Body of pancreas (tissue), 4 donors: ENCODE measurements around the gene PAX8. TPM values are rescaled to one million over a fixed set of nuclear protein-coding genes. Genes with fewer than 3 reads are reported as not detected.
A peak's percentile ranks its signal among the peaks of the same experiment; 100 is the strongest.

Experiments used
- ATAC-seq: fragments of 150-250 bp; one replicate; pipeline ENCODE4 v1.9.1; 2016
- DNase-seq, 4 donors: peaks; one replicate each; pipeline ENCODE4 v3.0.0-alpha.2; 2019
- H3K27ac ChIP-seq, 4 donors: fragments of 200-600 bp; sonication (generic); 1 replicate in 3 of 4; 2 replicates in 1 of 4; pipeline versions ENCODE4 v1.5.1 to v1.6.1; 2016 to 2019; ENCODE audit warnings: mild to moderate bottlenecking in 1 of 4, mixed read lengths in 1 of 4, moderate library complexity in 1 of 4
- H3K27me3 ChIP-seq, 2 donors: fragments of 200-600 bp; sonication (generic); one replicate each; pipeline ENCODE4 v1.6.0; 2016; ENCODE audit warnings: mild to moderate bottlenecking in 1 of 2
- H3K36me3 ChIP-seq, 2 donors: fragments of 200-600 bp; sonication (generic); replicated peaks in 1 of 2; 2 replicates each; pipeline ENCODE4 v1.5.1; 2016; ENCODE audit warnings: low read depth in 2 of 2; ENCODE audit not compliant: insufficient read depth in 1 of 2
- H3K4me1 ChIP-seq: fragments of 200-600 bp; sonication (generic); one replicate; pipeline ENCODE4 v1.6.0; 2016
- H3K4me3 ChIP-seq, 2 donors: fragments of 200-600 bp; sonication (generic); 1 replicate in 1 of 2; 2 replicates in 1 of 2; pipeline ENCODE4 v1.5.1; 2016 to 2019
- H3K9me3 ChIP-seq, 3 donors: fragments of 200-600 bp; sonication (generic); 1 replicate in 2 of 3; 2 replicates in 1 of 3; pipeline ENCODE4 v1.5.1; 2016
- CTCF ChIP-seq, 7 experiments: fragments of 450-650 bp in 4 of 7; fragments of 200-600 bp in 3 of 7; sonication (generic) in 3 of 7; IDR thresholded peaks; one replicate each; pipeline ENCODE4 v1.5.1; 2016 to 2019; ENCODE audit warnings: antibody characterized with exemption in 7 of 7
- POLR2A ChIP-seq, 3 donors: fragments of 450-650 bp; IDR thresholded peaks; one replicate each; pipeline ENCODE4 v1.6.1; 2016; ENCODE audit warnings: antibody characterized with exemption in 3 of 3, mild to moderate bottlenecking in 2 of 3
- WGBS, 2 donors: methylation state at CpG; one replicate each; pipeline ENCODE4 v1.1.5; 2017; 5-methylcytosine and 5-hydroxymethylcytosine counted together
- intact Hi-C: fragments of 100-400 bp; cut with DNase I; formaldehyde crosslinking; loops from one replicate; pipeline ENCODE4 v1.15.1; 2023
- total RNA-seq, 2 donors: library from RNA; depleted of rRNA; stranded (reverse); fragments of >200 nt; gene quantifications; one replicate each; pipeline ENCODE4 v1.1.0, GENCODE V29; 2016

The PAX8 gene
- total RNA-seq, 2 donors from 2014 or later = 0.52 to 2.3 TPM

- Histone ChIP-seq H3K27ac (peak overlapping the region in 2 of 4 donors; percentile 27 to 43), H3K4me1 (peaks cover 17% of the 10 kb centered on the region), H3K36me3 (no peaks in the 10 kb centered on the region), H3K27me3 (no peaks in the 10 kb centered on the region), H3K9me3 (no peaks in the 10 kb centered on the region), H3K4me3 (no peak overlapping the region)
- intact Hi-C loops = no loop called here
- peak; percentile 85 to 92 (median 90) for DNase-seq
- TF ChIP-seq POLR2A (IDR thresholded peaks at IDR 0.05) (peak in 1 of 3 donors; percentile 3), CTCF (IDR thresholded peaks at IDR 0.05) (no peak)
- WGBS, 2 donors = 24 to 26% methylated on average over 12 to 15 of the region's 15 CpGs
- ATAC-seq = peak; percentile 78
Measured at GRCh38 chr2:113240150-113240914, 38.4 kb downstream of the PAX8 start.

- ATAC-seq = no peak
- peak overlapping the region in 2 of 4 donors; percentile 27 to 43 for H3K27ac ChIP-seq
- H3K27me3 ChIP-seq = no peaks in the 10 kb centered on the region
- peaks cover 18% of the 10 kb centered on the region for H3K4me1 ChIP-seq
- no peaks in the 10 kb centered on the region for H3K9me3 ChIP-seq
- TF ChIP-seq CTCF (IDR thresholded peaks at IDR 0.05) (no peak), POLR2A (IDR thresholded peaks at IDR 0.05) (no peak)
- 84 to 96% methylated on average over 9 of the region's 9 CpGs for WGBS, 2 donors
- H3K4me3 ChIP-seq = no peak overlapping the region
- intact Hi-C loops = no loop called here
- no peaks in the 10 kb centered on the region for H3K36me3 ChIP-seq
- no peak for DNase-seq
Measured at GRCh38 chr2:113238871-113239839, 39.6 kb downstream of the PAX8 start.

- no peaks in the 10 kb centered on the region for H3K27me3 ChIP-seq
- H3K9me3 ChIP-seq = no peaks in the 10 kb centered on the region
- no peak overlapping the region for H3K27ac ChIP-seq
- DNase-seq (no peak), ATAC-seq (no peak)
- H3K4me1 ChIP-seq = peaks cover 21% of the 10 kb centered on the region
- no peaks in the 10 kb centered on the region for H3K36me3 ChIP-seq
- H3K4me3 ChIP-seq = no peak overlapping the region
- intact Hi-C loops = no loop called here
- WGBS, 2 donors = 76 to 86% methylated on average over 9 of the region's 9 CpGs
- TF ChIP-seq CTCF (IDR thresholded peaks at IDR 0.05) = no peak
- no peak for TF ChIP-seq POLR2A (IDR thresholded peaks at IDR 0.05)
Measured at GRCh38 chr2:113237604-113238160, 41.0 kb downstream of the PAX8 start.

GRCh38 chr2:113236367-113237159, 42.2 kb downstream of the PAX8 start:
- ATAC-seq (no peak), DNase-seq (no peak)
- TF ChIP-seq CTCF (IDR thresholded peaks at IDR 0.05) = no peak
- no peak for TF ChIP-seq POLR2A (IDR thresholded peaks at IDR 0.05)
- peak overlapping the region in 3 of 4 donors; percentile 3 to 66 (median 44) for H3K27ac ChIP-seq
- H3K36me3 ChIP-seq = no peaks in the 10 kb centered on the region
- peaks cover 21% of the 10 kb centered on the region for H3K4me1 ChIP-seq
- no peaks in the 10 kb centered on the region for H3K9me3 ChIP-seq
- no peaks in the 10 kb centered on the region for H3K27me3 ChIP-seq
- no peak overlapping the region for H3K4me3 ChIP-seq
- 66 to 83% methylated on average over 15 to 30 of the region's 38 CpGs for WGBS, 2 donors
- intact Hi-C loops = no loop called here
